Muscle layer of colon (tissue), 2 donors: ENCODE data around the gene DSTN.

ENCODE experiments used
- H3K27ac ChIP-seq: one replicate; pipeline ENCODE4 v1.7.0; 2013; ENCODE audit warnings: low read depth, mild to moderate bottlenecking, low read length, moderate library complexity
- H3K27me3 ChIP-seq, 2 donors: one replicate each; pipeline ENCODE4 v1.7.0; 2013; ENCODE audit warnings: low read length in 2 of 2, mild to moderate bottlenecking in 2 of 2; ENCODE audit not compliant: insufficient read depth in 2 of 2, control insufficient read depth in 1 of 2
- H3K36me3 ChIP-seq: one replicate; pipeline ENCODE4 v1.7.0; 2013; ENCODE audit warnings: mild to moderate bottlenecking, low read length; ENCODE audit not compliant: insufficient read depth
- H3K4me1 ChIP-seq: one replicate; pipeline ENCODE4 v1.7.0; 2013; ENCODE audit warnings: mild to moderate bottlenecking, low read length; ENCODE audit not compliant: insufficient read depth
- H3K4me3 ChIP-seq, 2 donors: one replicate each; pipeline ENCODE4 v1.7.0; 2013; ENCODE audit warnings: low read length in 2 of 2, low read depth in 1 of 2, mild to moderate bottlenecking in 1 of 2, moderate library complexity in 1 of 2
- H3K9ac ChIP-seq: one replicate; pipeline ENCODE4 v1.7.0; 2013; ENCODE audit warnings: low read length
- H3K9me3 ChIP-seq: one replicate; pipeline ENCODE4 v1.7.0; 2013; ENCODE audit warnings: mild to moderate bottlenecking, low read length
- donor health status: abdominal sarcoma.
- donor health status: Adenocarcinoma of cecum.

DSTN gene

GRCh38 chr20:17606001-17606400 is 36.1 kb downstream of the DSTN start:
- peaks cover 67% of the 10 kb centered on the region for H3K4me1 ChIP-seq
- no peak overlapping the region for H3K4me3 ChIP-seq
- H3K9me3 ChIP-seq, result no peaks in the 10 kb centered on the region
- H3K27ac ChIP-seq, result no peak overlapping the region
- no peaks in the 10 kb centered on the region for H3K27me3 ChIP-seq
- peaks cover 69% of the 10 kb centered on the region for H3K36me3 ChIP-seq
- no peak overlapping the region for H3K9ac ChIP-seq

DNA sequence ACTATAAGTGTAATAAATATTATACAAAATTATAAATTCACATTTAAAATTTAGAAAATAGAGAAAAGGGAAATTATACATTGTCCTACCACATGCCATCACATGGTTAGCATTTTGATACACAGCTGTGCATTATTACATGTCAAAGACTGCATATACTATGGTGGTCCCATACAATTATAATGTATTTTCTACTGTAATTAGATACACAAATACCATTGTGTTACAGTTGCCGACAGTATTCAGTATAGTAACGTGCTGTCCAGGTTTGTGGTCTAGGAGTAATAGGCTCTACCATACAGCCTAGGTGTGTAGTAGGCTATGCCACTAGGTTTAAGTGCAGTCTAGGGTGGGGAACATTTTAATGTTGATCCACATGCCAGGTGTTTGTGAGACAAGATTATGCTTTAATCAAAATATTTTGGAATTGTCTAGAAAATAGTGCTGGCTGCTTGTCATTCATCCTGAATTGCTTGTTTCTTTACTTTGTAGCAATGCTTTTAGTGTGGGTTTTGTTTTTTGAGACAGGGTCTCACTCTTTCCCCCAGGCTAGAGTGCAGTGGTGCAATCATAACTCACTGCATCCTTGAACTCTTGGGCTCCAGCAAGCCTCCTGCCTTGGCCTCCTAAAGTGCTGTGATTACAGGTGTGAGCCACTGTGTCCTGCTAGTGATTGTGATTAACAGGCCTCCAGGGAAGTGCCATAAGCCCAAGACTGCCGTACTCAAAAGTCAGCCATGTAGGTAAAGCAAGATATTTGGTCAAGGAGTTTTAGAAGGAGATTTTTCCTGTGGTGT is 39.0 kb downstream of the DSTN start:
- Histone ChIP-seq H3K27ac (no peak overlapping the region), H3K9ac (no peak overlapping the region), H3K27me3 (no peaks in the 10 kb centered on the region), H3K4me1 (peaks cover 71% of the 10 kb centered on the region), H3K36me3 (peaks cover 55% of the 10 kb centered on the region), H3K4me3 (no peak overlapping the region), H3K9me3 (no peaks in the 10 kb centered on the region)

- Histone ChIP-seq H3K27me3 (no peaks in the 10 kb centered on the region), H3K36me3 (peaks cover 47% of the 10 kb centered on the region), H3K4me1 (peaks cover 71% of the 10 kb centered on the region)
Observed at GRCh38 chr20:17609811-17610377, 40.0 kb downstream of the DSTN start.

GRCh38 chr20:17610566-17611289 is 40.9 kb downstream of the DSTN start:
- Histone ChIP-seq H3K4me1 (peaks cover 73% of the 10 kb centered on the region), H3K36me3 (peaks cover 39% of the 10 kb centered on the region), H3K27me3 (no peaks in the 10 kb centered on the region)

More at GRCh38 chr20:17609811-17610377, 40.0 kb downstream of the DSTN start:
- Histone ChIP-seq H3K27ac (peak overlapping the region; percentile 82), H3K9ac (peak overlapping the region; percentile 28), H3K9me3 (no peaks in the 10 kb centered on the region), H3K4me3 (no peak overlapping the region)

DNA sequence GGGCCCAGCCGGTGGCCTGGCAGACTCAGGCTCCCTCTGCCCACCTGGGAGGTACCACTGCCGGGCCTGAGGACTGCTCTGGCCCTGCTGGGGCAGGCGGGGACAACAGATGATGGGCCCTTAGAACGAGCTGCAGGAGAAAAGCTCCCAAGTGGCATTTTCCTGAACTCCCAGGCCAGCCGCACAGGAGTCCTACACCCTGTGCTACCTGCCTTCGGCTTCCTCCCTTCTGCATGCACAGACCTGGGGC is 41.3 kb downstream of the DSTN start:
- H3K9ac ChIP-seq, result peak overlapping the region; percentile 28
- peaks cover 39% of the 10 kb centered on the region for H3K36me3 ChIP-seq
- H3K27me3 ChIP-seq, result no peaks in the 10 kb centered on the region
- H3K4me3 ChIP-seq, result no peak overlapping the region
- peak overlapping the region; percentile 82 for H3K27ac ChIP-seq
- no peaks in the 10 kb centered on the region for H3K9me3 ChIP-seq
- peaks cover 74% of the 10 kb centered on the region for H3K4me1 ChIP-seq

More at GRCh38 chr20:17610566-17611289, 40.9 kb downstream of the DSTN start:
- H3K27ac ChIP-seq, result peak overlapping the region; percentile 82
- H3K9me3 ChIP-seq, result no peaks in the 10 kb centered on the region
- H3K4me3 ChIP-seq, result no peak overlapping the region
- H3K9ac ChIP-seq, result peak overlapping the region; percentile 28

DNA sequence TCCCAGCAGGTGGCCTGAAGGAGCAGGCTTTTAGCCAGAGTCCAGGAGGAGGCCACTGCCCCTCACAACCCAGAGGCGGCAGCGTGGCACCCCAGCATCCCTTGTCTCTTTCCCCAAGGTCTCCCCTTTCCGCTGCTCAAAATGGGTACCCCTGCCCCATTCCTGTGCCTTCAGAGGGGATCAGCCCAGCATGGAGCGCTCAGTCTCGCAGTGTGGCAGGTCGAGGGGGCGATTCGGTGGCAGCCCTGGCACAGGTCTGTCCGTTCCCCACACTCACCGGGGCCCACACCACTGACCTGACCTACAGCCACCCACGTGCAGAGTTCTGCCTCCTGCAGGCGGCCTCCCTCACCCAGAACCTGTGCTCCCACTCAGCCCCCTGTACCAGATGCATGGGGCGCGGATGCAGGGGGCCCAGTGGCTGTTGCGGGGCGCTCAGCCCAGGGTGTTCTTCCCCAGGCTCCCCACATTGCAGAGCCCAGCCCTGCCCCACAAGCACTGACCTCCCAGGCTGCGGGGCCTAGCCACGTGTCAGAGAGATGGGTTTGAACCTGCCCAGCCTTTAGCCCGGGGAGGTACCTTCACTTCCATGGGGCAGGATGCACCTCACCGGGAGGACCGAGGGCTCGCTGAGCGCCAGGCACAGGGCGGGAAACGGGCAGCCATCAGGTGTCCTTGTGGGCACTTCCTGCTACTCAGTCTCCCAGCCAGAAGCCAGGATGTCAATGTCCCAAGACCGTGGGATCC is 41.8 kb downstream of the DSTN start:
- Histone ChIP-seq H3K9me3 (no peaks in the 10 kb centered on the region), H3K4me3 (no peak overlapping the region), H3K36me3 (peaks cover 39% of the 10 kb centered on the region), H3K4me1 (peaks cover 79% of the 10 kb centered on the region), H3K27ac (peak overlapping the region; percentile 82), H3K9ac (peak overlapping the region; percentile 32), H3K27me3 (no peaks in the 10 kb centered on the region)

GRCh38 chr20:17612287-17612991 is 42.6 kb downstream of the DSTN start:
- H3K9ac ChIP-seq, result peak overlapping the region; percentile 32
- H3K4me3 ChIP-seq, result no peak overlapping the region
- peaks cover 32% of the 10 kb centered on the region for H3K36me3 ChIP-seq
- no peaks in the 10 kb centered on the region for H3K27me3 ChIP-seq
- H3K4me1 ChIP-seq, result peaks cover 86% of the 10 kb centered on the region
- H3K27ac ChIP-seq, result peak overlapping the region; percentile 82
- no peaks in the 10 kb centered on the region for H3K9me3 ChIP-seq

DNA sequence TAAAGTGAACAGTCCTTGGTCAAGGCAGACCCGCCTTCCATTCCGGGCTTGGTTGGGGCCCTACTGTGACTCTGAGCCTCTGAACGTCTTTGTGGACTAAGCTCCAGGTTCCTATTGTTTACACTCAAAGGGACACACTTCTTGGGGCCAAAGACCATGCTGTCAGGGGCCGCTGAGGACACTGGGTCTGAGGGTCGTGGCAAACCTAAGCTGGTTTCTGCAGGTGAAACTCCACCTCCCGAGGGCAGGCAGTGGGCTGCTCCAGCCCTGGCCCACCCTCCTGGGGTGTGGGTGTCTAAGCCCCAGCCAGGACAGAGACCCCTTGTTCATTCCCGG is 43.1 kb downstream of the DSTN start:
- H3K27me3 ChIP-seq, result no peaks in the 10 kb centered on the region
- peaks cover 86% of the 10 kb centered on the region for H3K4me1 ChIP-seq
- peak overlapping the region; percentile 82 for H3K27ac ChIP-seq
- no peak overlapping the region for H3K4me3 ChIP-seq
- peaks cover 31% of the 10 kb centered on the region for H3K36me3 ChIP-seq
- no peaks in the 10 kb centered on the region for H3K9me3 ChIP-seq
- H3K9ac ChIP-seq, result no peak overlapping the region

DNA sequence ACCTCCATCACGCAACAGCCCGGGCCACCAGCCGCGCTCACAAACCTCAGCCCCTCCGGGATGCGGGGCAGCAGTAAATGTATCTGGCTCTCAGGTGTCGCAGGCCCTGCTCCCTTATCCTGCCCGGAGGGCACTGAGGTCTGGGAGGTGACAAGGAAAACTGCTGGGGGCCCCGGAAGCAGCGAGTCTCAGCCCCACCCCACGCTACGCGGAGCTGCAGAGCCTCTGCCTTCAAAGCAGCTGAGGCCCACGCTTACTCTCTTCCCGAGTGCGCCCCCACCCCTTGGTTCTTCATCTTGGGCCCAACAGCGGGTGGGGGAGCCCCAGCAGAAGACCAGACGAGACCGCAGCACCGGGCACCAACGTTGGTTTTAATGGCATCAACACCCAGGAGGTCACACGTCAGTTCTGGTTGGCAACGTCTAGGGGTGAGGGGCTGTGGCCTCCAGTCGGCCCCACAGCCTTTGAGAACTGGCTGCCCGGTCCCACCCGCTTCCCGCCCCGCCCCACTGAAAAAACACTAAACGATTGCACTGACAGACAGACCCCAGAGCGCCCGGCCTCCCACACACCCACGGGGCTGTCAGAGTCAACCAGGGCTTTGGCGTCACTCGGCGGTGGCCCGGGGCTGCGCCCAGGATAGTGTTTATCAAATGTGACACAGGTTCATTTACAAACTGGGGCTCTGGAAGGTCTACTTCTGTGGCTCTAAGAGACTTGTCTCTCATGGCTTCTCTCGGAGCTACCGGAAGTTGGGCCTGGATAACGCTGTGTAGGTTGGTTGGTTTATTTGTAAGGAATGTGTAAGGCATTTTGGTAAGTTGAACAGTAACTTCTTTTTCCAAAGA is 43.7 kb downstream of the DSTN start:
- Histone ChIP-seq H3K27me3 (no peaks in the 10 kb centered on the region), H3K4me1 (peaks cover 86% of the 10 kb centered on the region), H3K36me3 (peaks cover 33% of the 10 kb centered on the region), H3K4me3 (no peak overlapping the region), H3K9ac (peak overlapping the region; percentile 61), H3K9me3 (no peaks in the 10 kb centered on the region), H3K27ac (peak overlapping the region; percentile 82)

DNA sequence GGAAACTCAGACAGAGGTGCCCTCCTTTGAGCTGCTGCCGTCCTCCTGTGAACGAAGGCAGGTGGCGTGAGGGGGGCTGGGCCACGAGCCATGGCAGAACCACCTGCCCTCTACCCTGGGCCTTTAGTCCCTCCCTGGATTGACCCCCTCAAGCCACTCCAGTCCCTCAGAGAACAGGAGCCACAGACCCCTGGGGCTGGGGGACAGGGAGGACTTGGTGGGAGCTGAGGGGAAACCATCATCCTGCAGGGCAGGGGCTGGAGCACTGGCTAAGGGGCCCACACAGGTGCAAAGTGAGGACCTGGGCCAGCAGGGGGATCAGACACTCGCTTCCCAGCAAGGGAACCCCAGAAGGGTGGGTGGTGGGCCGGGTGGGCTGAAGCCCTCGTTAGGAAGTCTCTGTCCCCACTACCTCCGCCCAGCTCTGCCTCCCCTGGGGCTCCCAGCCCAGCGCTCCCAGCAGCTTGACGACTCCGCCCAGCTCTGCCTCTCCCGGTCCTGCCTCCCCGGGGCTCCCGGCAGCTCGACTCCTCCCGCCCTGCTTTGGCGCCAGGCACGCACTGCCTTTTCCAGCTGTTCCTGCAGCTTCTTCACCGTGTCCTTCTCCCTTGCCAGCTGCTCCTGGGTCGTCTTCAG is 44.4 kb downstream of the DSTN start:
- H3K4me1 ChIP-seq, result peaks cover 80% of the 10 kb centered on the region
- peak overlapping the region in 1 of 2 donors; percentile 45 for H3K4me3 ChIP-seq
- no peaks in the 10 kb centered on the region for H3K9me3 ChIP-seq
- H3K36me3 ChIP-seq, result peaks cover 32% of the 10 kb centered on the region
- peak overlapping the region; percentile 72 for H3K27ac ChIP-seq
- no peaks in the 10 kb centered on the region for H3K27me3 ChIP-seq
- peak overlapping the region; percentile 61 for H3K9ac ChIP-seq
